Ovary (tissue), 3 donors: ENCODE results near the gene NFATC3.

ENCODE experiments used
- EP300 ChIP-seq: sonication (generic); formaldehyde crosslinking; IDR thresholded peaks from one replicate; pipeline ENCODE4 v1.6.1; 2017; ENCODE audit warnings: antibody characterized with exemption
- POLR2A ChIP-seq: fragments of 450-650 bp; IDR thresholded peaks from one replicate; pipeline ENCODE4 v1.6.1; 2017; ENCODE audit warnings: antibody characterized with exemption, mild to moderate bottlenecking, moderate library complexity
- TF ChIP-seq, protein P1 (sequence below), 3 donors: fragments of 450-650 bp in 2 of 3; fragments of 200-600 bp in 1 of 3; IDR thresholded peaks; one replicate each; pipeline versions ENCODE4 v1.5.1 to v1.8.0; 2016 to 2022; ENCODE audit warnings: antibody characterized with exemption in 3 of 3, mild to moderate bottlenecking in 1 of 3
- donor health status: DM: no; HTN: no; CAD: no.

DNA sequence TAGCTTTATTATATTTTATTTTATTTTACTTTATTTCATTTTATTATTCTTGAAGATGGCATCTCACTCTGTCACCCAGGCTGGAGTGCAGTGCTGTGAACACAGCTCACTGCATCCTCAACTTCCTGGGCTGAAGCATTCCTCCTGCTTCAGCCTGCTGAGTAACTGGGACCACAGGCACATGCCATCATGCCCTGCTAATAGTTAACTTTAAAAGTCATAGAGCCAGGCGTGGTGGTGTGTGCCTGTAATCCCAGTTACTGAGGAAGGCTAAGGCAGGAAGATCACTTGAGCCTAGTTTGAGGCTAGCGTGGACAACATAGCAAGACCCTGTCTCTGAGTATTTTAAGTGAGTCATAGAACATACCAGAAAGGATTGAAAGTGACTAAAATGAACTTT, 112.1 kb downstream of the NFATC3 start:
- TF ChIP-seq, protein P1, sequence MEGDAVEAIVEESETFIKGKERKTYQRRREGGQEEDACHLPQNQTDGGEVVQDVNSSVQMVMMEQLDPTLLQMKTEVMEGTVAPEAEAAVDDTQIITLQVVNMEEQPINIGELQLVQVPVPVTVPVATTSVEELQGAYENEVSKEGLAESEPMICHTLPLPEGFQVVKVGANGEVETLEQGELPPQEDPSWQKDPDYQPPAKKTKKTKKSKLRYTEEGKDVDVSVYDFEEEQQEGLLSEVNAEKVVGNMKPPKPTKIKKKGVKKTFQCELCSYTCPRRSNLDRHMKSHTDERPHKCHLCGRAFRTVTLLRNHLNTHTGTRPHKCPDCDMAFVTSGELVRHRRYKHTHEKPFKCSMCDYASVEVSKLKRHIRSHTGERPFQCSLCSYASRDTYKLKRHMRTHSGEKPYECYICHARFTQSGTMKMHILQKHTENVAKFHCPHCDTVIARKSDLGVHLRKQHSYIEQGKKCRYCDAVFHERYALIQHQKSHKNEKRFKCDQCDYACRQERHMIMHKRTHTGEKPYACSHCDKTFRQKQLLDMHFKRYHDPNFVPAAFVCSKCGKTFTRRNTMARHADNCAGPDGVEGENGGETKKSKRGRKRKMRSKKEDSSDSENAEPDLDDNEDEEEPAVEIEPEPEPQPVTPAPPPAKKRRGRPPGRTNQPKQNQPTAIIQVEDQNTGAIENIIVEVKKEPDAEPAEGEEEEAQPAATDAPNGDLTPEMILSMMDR (IDR thresholded peaks at IDR 0.05): no peak
- no peak for TF ChIP-seq POLR2A
- no peak for TF ChIP-seq EP300
